GM21515 (cell line): ENCODE measurements around the gene TMEM253.

Source experiments
- ATAC-seq: cut with Tn5 transposase; IDR thresholded peaks from one replicate; pipeline ENCODE4 v1.9.1; 2021; ENCODE audit not compliant: unreplicated experiment

TMEM253 gene

DNA sequence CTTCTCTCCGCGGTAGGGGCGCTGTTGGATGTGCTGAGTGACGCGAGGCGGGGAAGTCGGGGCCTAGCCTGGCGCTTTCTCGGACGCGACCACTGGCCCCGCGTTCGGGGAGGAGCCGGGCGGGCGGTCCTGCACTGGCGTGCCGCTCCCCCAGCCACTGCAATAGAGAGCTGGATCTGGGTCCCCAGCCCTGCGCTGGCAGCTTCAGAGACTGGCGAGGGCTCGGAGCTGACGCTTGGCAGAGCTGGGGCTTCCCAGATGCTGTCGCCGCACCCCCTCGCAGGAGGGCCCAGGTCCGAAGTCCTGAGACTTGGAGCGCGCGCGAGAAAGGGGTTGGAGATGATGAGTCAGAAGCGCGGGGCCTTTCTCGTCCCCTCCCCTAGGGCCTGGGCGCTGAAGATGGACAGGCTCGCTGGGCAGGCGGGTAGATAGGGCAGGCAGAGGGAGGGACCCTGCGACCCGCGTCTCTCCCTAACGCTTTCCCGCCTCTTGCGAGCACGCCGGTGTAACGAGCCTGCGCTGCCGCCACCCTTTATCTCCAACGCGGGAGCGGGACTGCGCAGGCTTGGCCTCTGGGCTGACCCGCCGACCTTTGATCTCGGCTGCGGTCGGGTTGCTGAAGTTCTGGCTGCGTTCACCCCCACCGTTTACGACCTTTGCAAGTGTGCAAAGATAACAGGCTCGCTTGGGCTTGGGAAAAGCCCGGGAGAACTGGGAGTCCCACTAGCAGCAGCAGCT, 3.0 kb downstream of the TMEM253 start:
- ATAC-seq = peak; percentile 94

DNA sequence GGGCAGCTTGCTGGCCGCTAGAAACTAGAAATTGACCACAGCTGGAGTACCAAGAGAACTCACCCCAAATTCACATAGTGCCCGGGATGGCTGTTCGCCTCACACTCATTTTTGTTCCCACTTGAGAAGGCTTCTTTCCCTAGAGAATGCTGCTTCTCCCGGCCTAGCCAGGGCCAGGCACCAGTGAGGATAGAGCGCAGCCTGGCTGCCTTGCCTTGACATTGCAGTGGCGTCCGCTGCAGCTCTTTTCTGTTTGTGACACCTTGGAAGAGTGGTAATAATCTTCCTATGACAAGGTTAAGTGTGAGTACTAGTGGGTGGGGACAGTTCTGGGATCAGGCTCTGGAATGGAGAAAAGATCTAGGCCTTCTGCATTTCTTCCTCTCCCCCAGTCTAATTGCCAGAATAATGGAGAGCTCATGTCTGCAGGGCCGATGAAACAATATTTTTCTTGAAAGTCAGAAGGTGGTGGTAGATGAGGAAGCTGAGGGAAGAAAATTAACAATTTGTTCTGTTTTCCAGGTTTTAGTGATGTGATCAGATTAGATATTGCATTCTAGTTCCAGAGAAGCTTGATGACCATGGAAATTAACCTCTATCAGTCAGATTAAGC, 3.7 kb downstream of the TMEM253 start:
- peak; percentile 40 for ATAC-seq

DNA sequence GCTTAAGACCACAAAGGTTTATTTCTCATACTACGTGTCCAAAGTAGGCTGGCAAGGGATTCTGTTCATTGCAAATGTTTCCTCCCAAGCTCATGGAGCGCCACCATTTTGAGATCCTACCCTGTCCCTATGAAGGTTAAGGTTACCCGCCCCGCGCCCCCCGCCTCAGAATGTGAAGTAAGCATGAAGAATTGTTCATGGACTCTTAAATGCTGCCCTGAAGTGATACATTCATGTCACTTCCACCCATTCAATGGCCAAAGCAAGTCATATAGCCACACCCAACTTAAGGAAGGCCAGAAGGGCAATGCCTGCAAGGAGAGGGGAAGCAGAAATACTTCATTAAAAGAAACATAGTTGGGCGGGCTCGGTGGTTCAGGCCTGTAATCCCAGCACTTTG, 4.2 kb downstream of the TMEM253 start:
- no peak for ATAC-seq

GRCh38 chr14:21106176-21106497, 5.3 kb downstream of the TMEM253 start:
- no peak for ATAC-seq

DNA sequence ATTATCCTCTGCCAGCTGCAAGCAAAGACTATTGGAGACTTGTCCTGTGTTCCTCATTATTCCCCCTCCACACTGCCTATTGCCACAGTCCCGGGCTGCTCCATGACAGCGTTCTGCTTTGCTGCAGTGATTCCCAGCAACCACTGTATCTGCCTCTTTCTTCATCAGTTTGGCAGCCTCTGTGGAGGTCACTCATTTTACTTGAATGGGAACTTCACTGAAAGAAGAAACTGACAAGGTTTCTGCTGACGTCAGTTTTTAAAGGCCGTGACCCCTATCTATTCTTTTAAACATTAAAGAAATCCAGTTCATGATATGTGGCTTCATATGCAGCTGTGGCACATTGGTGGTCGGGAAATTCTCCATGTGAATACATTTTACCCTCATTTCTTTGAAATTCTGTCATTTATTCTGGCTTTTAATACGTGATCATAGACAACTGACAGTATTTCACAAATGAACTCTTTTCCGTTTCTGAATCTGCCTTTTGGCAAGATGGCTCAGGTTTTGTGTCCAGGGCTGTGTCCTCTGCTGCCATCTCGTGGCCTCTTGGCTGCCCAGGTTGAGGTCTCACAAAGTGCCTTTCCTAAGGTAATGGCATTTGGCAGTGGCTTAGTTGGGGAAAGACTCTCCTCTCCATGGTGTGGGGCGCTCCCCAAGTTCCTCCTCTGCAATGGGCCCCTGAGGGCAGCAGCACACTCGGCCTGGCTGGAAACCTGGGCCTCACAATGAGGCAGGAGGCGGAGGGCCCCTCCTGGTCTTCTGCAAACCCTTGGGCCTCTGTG, 5.8 kb downstream of the TMEM253 start:
- ATAC-seq = no peak

DNA sequence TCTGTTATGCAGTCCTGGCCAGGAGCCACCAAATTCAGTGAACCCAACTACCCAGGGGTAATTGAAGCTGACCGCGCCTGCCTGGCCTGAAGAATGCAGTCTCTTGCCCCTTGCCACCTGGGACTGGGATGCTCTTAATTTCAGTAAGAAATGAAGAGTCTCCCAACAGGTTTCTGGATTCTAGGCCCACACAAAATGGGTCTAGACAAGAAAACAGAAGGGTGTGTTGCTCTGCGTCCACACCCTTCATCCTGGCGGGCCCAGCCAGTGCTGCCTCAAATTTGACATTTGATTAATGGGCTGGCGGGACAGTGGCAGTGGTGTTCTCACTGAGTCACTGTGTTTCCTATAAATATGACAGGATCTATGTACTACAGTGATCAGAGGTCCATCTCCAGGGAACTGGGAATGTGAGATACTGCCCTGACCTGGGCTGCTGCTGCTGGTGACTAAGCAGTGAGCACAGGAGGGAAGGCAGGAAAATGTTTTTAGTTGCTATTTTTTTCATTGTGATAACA, 6.5 kb downstream of the TMEM253 start:
- ATAC-seq = no peak

DNA sequence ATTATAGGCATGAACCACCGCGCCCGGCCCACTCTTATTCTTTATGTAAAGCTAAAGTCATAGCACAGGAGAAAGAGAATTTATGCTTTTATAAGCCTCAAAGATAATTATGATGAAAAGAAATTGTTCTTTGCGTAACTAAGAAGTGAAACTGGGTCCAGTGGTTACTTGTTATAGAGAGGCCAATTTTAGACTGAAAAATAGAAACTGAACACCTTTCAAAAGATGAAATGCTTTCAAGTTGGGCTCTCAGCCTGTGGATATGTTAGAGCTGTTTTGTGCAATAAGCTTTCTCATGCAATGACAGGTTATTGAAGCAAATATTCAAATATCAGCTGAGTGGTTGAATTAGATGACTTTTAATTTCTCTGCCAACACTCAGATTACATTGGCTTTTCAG, 7.9 kb downstream of the TMEM253 start:
- no peak for ATAC-seq

- ATAC-seq = peak; percentile 46
These were observed 8.7 kb downstream of the TMEM253 start for GRCh38 chr14:21109377-21110138.

DNA sequence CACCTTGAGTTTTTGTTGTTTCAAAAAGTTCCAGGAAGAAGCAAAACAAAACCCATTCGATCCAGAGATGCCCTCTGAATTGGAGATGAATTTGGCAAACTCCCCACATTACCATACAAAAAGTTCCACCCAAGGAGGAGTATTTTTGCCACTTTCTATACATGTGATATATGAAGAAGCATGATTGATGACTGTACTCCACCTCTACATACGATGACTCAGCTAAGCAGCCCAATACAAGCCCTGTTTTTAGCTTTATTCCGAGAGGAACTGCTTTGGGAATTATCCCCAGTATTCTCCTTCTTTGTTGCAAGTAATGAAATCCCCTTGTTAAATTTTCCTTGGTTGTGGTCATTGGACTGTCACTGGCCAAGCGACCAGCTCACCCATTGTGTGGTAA, 11.4 kb downstream of the TMEM253 start:
- ATAC-seq = no peak

DNA sequence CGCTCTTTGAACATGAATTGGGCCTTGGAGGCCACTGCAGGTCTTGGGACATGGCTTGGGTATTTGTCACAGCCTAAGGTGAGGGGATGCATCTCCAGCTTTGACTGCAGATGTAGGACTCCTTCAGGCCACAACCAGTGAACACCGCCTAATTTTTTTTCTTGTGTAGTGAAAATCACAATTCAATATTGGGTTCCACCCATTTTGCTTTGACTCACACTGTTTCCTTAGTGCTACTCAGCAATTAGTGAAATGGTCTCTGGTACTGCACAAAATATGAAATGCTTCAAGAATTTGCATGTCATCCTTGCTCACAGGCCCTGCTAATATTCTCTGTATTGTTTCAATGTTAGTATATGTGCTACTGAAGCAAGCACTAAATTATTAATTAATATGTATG, 12.5 kb downstream of the TMEM253 start:
- no peak for ATAC-seq

DNA sequence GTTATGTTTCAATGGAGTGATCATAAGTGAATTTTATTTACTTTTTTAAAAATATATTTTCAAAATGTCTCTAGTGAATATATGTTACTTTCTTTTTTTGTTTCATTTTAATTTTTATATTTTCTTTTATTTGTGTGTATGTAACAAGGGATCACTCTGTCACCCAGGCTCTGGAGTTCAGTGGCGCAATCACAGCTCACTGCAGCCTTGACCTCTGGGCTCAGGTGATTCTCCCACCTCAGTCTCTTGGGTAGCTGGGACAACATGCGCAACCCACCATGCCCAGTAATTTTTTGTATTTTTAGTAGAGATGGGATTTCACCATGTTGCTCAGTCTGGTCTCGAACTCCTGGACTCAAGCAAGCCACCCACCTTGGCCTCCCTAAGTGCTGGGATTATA, 18.1 kb downstream of the TMEM253 start:
- no peak for ATAC-seq

DNA sequence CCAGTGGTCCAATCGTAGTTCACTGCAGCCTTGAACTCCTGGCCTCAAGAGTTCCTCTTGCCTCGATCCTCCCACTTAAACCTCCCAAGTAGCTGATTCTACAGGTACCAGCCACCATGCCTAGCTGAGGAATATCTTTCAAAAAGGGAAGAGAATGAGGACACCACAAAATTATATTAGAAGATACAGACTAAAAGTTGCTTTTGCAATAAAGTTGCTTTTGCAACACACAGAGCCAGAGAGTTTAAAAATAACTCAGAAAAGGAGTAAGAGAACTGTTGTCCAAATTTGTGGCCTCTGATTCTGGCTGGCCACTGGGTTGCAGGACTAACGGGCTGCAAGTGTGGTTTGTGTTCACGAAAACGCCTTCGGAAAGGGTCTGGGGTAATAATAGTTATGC, 19.8 kb downstream of the TMEM253 start:
- no peak for ATAC-seq

DNA sequence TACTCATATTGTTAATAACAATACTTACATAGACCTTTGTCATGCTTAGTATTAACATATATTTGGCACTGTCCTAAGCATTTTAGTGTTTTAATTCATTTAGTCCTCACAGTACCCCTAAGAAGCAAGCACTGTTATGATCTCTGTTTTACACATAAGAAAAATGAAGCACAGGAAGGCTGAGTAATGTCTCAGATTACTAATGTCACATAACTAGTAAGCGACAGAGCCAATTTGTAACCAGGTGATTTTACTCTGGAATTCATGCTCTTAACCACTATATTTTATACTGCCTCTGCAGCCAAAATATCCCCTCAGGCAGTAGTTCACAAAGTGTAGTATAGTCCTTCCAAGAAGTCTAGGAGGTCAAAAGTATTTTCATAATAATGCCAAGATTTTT, 20.3 kb downstream of the TMEM253 start:
- ATAC-seq = no peak

DNA sequence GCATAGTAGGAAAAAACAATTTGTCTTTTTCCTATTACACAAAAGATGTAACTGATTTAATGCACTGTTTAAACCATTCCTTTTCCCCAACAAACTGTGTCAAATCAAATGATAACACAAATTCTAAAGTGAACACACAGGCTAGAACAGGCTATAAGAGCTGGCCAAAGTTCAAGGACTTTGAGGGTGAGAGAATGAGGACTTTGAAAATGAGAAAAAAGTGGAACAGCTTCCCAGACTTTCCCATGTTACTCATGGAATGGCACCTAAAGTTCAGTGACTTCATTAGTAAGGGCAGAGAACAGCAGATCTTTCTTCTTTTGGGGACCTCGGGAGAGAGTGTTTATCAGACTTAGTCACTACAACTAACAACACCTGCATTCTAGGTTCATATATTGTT, 22.6 kb downstream of the TMEM253 start:
- no peak for ATAC-seq

DNA sequence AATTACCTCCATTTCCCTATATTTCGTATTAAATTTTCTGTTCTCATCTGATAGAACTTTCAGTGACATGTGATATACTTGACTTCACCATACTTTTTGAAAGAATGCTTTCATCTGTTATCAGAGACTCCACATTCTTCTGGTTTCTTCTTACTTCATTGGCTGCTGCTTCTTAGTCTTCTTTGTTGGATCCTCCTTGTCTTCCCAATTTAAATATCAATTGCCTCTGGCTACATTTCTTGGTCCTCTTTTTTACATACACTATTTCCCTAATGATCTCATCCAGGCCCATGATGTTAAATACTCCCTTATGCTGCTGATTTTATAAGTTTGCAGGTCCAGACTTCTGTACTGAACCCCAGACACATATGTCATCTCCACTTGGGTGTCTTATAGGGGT, 33.0 kb downstream of the TMEM253 start:
- no peak for ATAC-seq

- ATAC-seq = no peak
These were observed 35.2 kb downstream of the TMEM253 start for GRCh38 chr14:21136024-21136423.

GRCh38 chr14:21142357-21142756, 41.5 kb downstream of the TMEM253 start:
- ATAC-seq = no peak

GRCh38 chr14:21145437-21145836, 44.6 kb downstream of the TMEM253 start:
- no peak for ATAC-seq

GRCh38 chr14:21149641-21150367, 48.9 kb downstream of the TMEM253 start:
- no peak for ATAC-seq
